K562 (cell line): ENCODE results near the gene BDKRB2. TPM values are rescaled to one million over a fixed set of nuclear protein-coding genes. Genes with fewer than 3 reads are reported as not detected.

Source experiments
- BDP1 ChIP-seq: IDR thresholded peaks from 3 replicates; pipeline ENCODE4 v1.6.1; 2011; ENCODE audit not compliant: insufficient read length, insufficient read depth
- EWSR1 ChIP-seq: fragments of 450-650 bp; IDR thresholded peaks from 2 replicates; pipeline ENCODE4 v1.6.1; 2018; ENCODE audit warnings: borderline replicate concordance, mild to moderate bottlenecking, low read depth, moderate library complexity; ENCODE audit not compliant: partially characterized antibody
- HIVEP1 ChIP-seq: fragments of 250-450 bp; sonication (Bioruptor Pico); IDR thresholded peaks from 2 replicates; pipeline ENCODE4 v1.4.0; 2020; ENCODE audit warnings: mild to moderate bottlenecking
- NFXL1 ChIP-seq: fragments of 450-650 bp; formaldehyde crosslinking; IDR thresholded peaks from 2 replicates; pipeline ENCODE4 v1.4.0; 2021; ENCODE audit warnings: mild to moderate bottlenecking
- PBX2 ChIP-seq, 2 experiments: IDR thresholded peaks in 1 of 2; conservative IDR thresholded peaks in 1 of 2; 2 replicates each; pipeline ENCODE4 v1.6.1; 2016; ENCODE audit warnings: low read depth in 2 of 2, mild to moderate bottlenecking in 1 of 2, missing compliant biosample characterization in 1 of 2, missing genetic modification characterization in 1 of 2, moderate library complexity in 1 of 2
- PCBP2 ChIP-seq: fragments of 200-400 bp; formaldehyde crosslinking; IDR thresholded peaks from 2 replicates; pipeline ENCODE4 v1.6.1; 2018; ENCODE audit warnings: low read length, low read depth, mild to moderate bottlenecking, moderate library complexity; ENCODE audit not compliant: poor library complexity, severe bottlenecking
- RERE ChIP-seq: sonication (generic); formaldehyde crosslinking; IDR thresholded peaks from 2 replicates; pipeline ENCODE4 v1.8.0; 2023; ENCODE audit warnings: missing genetic modification reagents, mild to moderate bottlenecking, borderline replicate concordance
- THAP7 ChIP-seq: fragments of 250-450 bp; sonication (Bioruptor Pico); IDR thresholded peaks from 2 replicates; pipeline ENCODE4 v1.5.0; 2021
- YY1 ChIP-seq, 3 experiments: IDR thresholded peaks; 2 replicates each; pipeline ENCODE4 v1.6.1; 2011; ENCODE audit warnings: low read length in 2 of 3, mild to moderate bottlenecking in 2 of 3, moderate library complexity in 2 of 3, borderline replicate concordance in 1 of 3, control low read depth in 1 of 3, low read depth in 1 of 3; ENCODE audit not compliant: insufficient read depth in 3 of 3, insufficient replicate concordance in 2 of 3, control insufficient read depth in 1 of 3, insufficient read length in 1 of 3; ENCODE audit errors: extremely low read depth in 1 of 3
- ZNF12 ChIP-seq: sonication (generic); formaldehyde crosslinking; IDR thresholded peaks from 2 replicates; pipeline ENCODE4 v1.4.0; 2020; ENCODE audit warnings: mild to moderate bottlenecking, missing genetic modification reagents
- polyA plus RNA-seq, 8 experiments: library from polyadenylated mRNA; depleted of rRNA in 4 of 8; stranded (reverse) in 5 of 8; unstranded in 3 of 8; fragments of >200 nt; fragmentation: Nextera tagmentation in 2 of 8; fragmentation: Illumina TruSeq in 1 of 8; extraction: Ambion mirVana in 2 of 8; extraction: Trizol in 1 of 8; gene quantifications; 2 replicates each; pipeline versions ENCODE4 v1.2.1 to v1.2.3, GENCODE V29; 2011 to 2014; ENCODE audit warnings: inconsistent platforms in 1 of 8, missing spikeins in 1 of 8
- total RNA-seq, 7 experiments: library from RNA; depleted of rRNA in 6 of 7; stranded (reverse); fragments of >200 nt in 6 of 7; fragmentation: Illumina TruSeq in 2 of 7; extraction: Trizol in 2 of 7; gene quantifications; 2 replicates each; pipeline versions ENCODE4 v1.2.1 to v1.2.3, GENCODE V29; 2011 to 2021; ENCODE audit warnings: low replicate concordance in 1 of 7

Gene BDKRB2
- total and polyA plus RNA-seq, 9 of the 15 experiments (the other 6 are each of a cell fraction or from before 2014, with no cell fraction given) = 0.02 TPM; not detected in 8

- TF ChIP-seq PBX2 (CRISPR knock-in tag; IDR thresholded peaks at IDR 0.05; ENCODE audit: low read depth) = no peak
- no peak for TF ChIP-seq PBX2 (tag; conservative IDR thresholded peaks at IDR 0.05; ENCODE audit: low read depth)
- TF ChIP-seq YY1 (IDR thresholded peaks at IDR 0.05; ENCODE audit: borderline replicate concordance in 1 of 3, control insufficient read depth in 1 of 3, extremely low read depth in 1 of 3, insufficient read depth in 3 of 3, insufficient read length in 1 of 3, insufficient replicate concordance in 2 of 3, low read depth in 1 of 3, low read length in 2 of 3) = no peak
- TF ChIP-seq PCBP2 = no peak
- no peak for TF ChIP-seq NFXL1
- no peak for TF ChIP-seq BDP1
- TF ChIP-seq ZNF12 (CRISPR knock-in tag) = no peak
- TF ChIP-seq EWSR1 = no peak
- no peak for TF ChIP-seq THAP7 (CRISPR knock-in tag)
- no peak for TF ChIP-seq RERE (CRISPR knock-in tag)
- no peak for TF ChIP-seq HIVEP1 (CRISPR knock-in tag)
- TF ChIP-seq, all 486 proteins: peak for 0
These were observed 62.7 kb downstream of the BDKRB2 start (continued) for GRCh38 chr14:96267336-96267735.
